Measurements from ENCODE around the gene CFAP221.

The CFAP221 gene

GRCh38 chr2:119580550-119581072, 36.4 kb downstream of the CFAP221 start:
- no peak overlapping the region for H3K27ac ChIP-seq (ENCODE audit: poor library complexity, severe bottlenecking)
- TF ChIP-seq CTCF (IDR thresholded peaks at IDR 0.05; ENCODE audit: poor library complexity, severe bottlenecking): no peak
- no peak for ATAC-seq (ENCODE audit: low read depth)
- H3K4me1 ChIP-seq (ENCODE audit: insufficient read depth, poor library complexity, severe bottlenecking): no peaks in the 10 kb centered on the region
- no peaks in the 10 kb centered on the region for H3K27me3 ChIP-seq (ENCODE audit: insufficient read depth, poor library complexity, severe bottlenecking)
- no peak for DNase-seq (ENCODE audit: low spot score)
- no peaks in the 10 kb centered on the region for H3K9me3 ChIP-seq (ENCODE audit: severe bottlenecking)
- H3K36me3 ChIP-seq (ENCODE audit: low read depth): no peaks in the 10 kb centered on the region
- H3K4me3 ChIP-seq (ENCODE audit: severe bottlenecking): no peak overlapping the region

GRCh38 chr2:119583291-119583690, 39.0 kb downstream of the CFAP221 start:
- ATAC-seq (ENCODE audit: low read depth): no peak
- no peak overlapping the region for H3K27ac ChIP-seq (ENCODE audit: poor library complexity, severe bottlenecking)
- H3K9me3 ChIP-seq (ENCODE audit: severe bottlenecking): no peaks in the 10 kb centered on the region
- TF ChIP-seq CTCF (IDR thresholded peaks at IDR 0.05; ENCODE audit: poor library complexity, severe bottlenecking): no peak
- H3K4me1 ChIP-seq (ENCODE audit: insufficient read depth, poor library complexity, severe bottlenecking): no peaks in the 10 kb centered on the region
- no peak for DNase-seq (ENCODE audit: low spot score)
- no peak overlapping the region for H3K4me3 ChIP-seq (ENCODE audit: severe bottlenecking)
- no peaks in the 10 kb centered on the region for H3K27me3 ChIP-seq (ENCODE audit: insufficient read depth, poor library complexity, severe bottlenecking)
- H3K36me3 ChIP-seq (ENCODE audit: low read depth): no peaks in the 10 kb centered on the region

- no peak overlapping the region for H3K27ac ChIP-seq (ENCODE audit: poor library complexity, severe bottlenecking)
- H3K4me3 ChIP-seq (ENCODE audit: severe bottlenecking): no peak overlapping the region
- H3K4me1 ChIP-seq (ENCODE audit: insufficient read depth, poor library complexity, severe bottlenecking): no peaks in the 10 kb centered on the region
- no peaks in the 10 kb centered on the region for H3K9me3 ChIP-seq (ENCODE audit: severe bottlenecking)
- TF ChIP-seq CTCF (IDR thresholded peaks at IDR 0.05; ENCODE audit: poor library complexity, severe bottlenecking): no peak
- no peaks in the 10 kb centered on the region for H3K27me3 ChIP-seq (ENCODE audit: insufficient read depth, poor library complexity, severe bottlenecking)
- no peak for ATAC-seq (ENCODE audit: low read depth)
- no peak for DNase-seq (ENCODE audit: low spot score)
- H3K36me3 ChIP-seq (ENCODE audit: low read depth): no peaks in the 10 kb centered on the region
These were observed 40.2 kb downstream of the CFAP221 start for GRCh38 chr2:119584469-119584868.

- Histone ChIP-seq H3K36me3 (ENCODE audit: low read depth) (no peaks in the 10 kb centered on the region), H3K27ac (ENCODE audit: poor library complexity, severe bottlenecking) (no peak overlapping the region), H3K27me3 (ENCODE audit: insufficient read depth, poor library complexity, severe bottlenecking) (no peaks in the 10 kb centered on the region), H3K4me3 (ENCODE audit: severe bottlenecking) (no peak overlapping the region), H3K4me1 (ENCODE audit: insufficient read depth, poor library complexity, severe bottlenecking) (no peaks in the 10 kb centered on the region), H3K9me3 (ENCODE audit: severe bottlenecking) (no peaks in the 10 kb centered on the region)
- TF ChIP-seq CTCF (IDR thresholded peaks at IDR 0.05; ENCODE audit: poor library complexity, severe bottlenecking): no peak
- ATAC-seq (ENCODE audit: low read depth): no peak
- DNase-seq (ENCODE audit: low spot score): no peak
These were observed 41.8 kb downstream of the CFAP221 start for GRCh38 chr2:119586085-119586484.

- ATAC-seq (ENCODE audit: low read depth) (no peak), DNase-seq (ENCODE audit: low spot score) (no peak)
- no peaks in the 10 kb centered on the region for H3K9me3 ChIP-seq (ENCODE audit: severe bottlenecking)
These were observed 46.6 kb downstream of the CFAP221 start for GRCh38 chr2:119590873-119591272.

More at GRCh38 chr2:119590873-119591272, 46.6 kb downstream of the CFAP221 start:
- no peak for TF ChIP-seq CTCF (IDR thresholded peaks at IDR 0.05; ENCODE audit: poor library complexity, severe bottlenecking)
- Histone ChIP-seq H3K4me3 (ENCODE audit: severe bottlenecking) (no peak overlapping the region), H3K4me1 (ENCODE audit: insufficient read depth, poor library complexity, severe bottlenecking) (no peaks in the 10 kb centered on the region), H3K27me3 (ENCODE audit: insufficient read depth, poor library complexity, severe bottlenecking) (no peaks in the 10 kb centered on the region), H3K27ac (ENCODE audit: poor library complexity, severe bottlenecking) (no peak overlapping the region), H3K36me3 (ENCODE audit: low read depth) (no peaks in the 10 kb centered on the region)
